Mesothelial cell of epicardium (in vitro differentiated cells): Measurements from ENCODE around the gene LRRC55. TPM values are rescaled to one million over a fixed set of nuclear protein-coding genes. Genes with fewer than 3 reads are reported as not detected.

ENCODE experiments used
- DNase-seq, 2 experiments: peaks; one replicate each; pipeline ENCODE4 v3.0.0; 2021; ENCODE audit warnings: low spot score in 2 of 2; ENCODE audit not compliant: unreplicated experiment in 2 of 2
- H3K27ac Mint-ChIP-seq: 2 replicates; pipeline ENCODE4 v1.8.0; 2021; ENCODE audit warnings: mixed read lengths
- H3K27me3 Mint-ChIP-seq: 2 replicates; pipeline ENCODE4 v1.8.0; 2021; ENCODE audit warnings: low read depth, mixed read lengths
- H3K36me3 Mint-ChIP-seq: 2 replicates; pipeline ENCODE4 v1.8.0; 2021; ENCODE audit warnings: mixed read lengths
- H3K4me1 Mint-ChIP-seq: 2 replicates; pipeline ENCODE4 v1.8.0; 2021; ENCODE audit warnings: mixed read lengths
- H3K4me3 Mint-ChIP-seq: 2 replicates; pipeline ENCODE4 v1.8.0; 2021; ENCODE audit warnings: mild to moderate bottlenecking, moderate library complexity, mixed read lengths
- H3K9me3 Mint-ChIP-seq: 2 replicates; pipeline ENCODE4 v1.8.0; 2021; ENCODE audit warnings: mixed read lengths
- total RNA-seq: library from RNA; stranded (reverse); gene quantifications from 3 replicates; pipeline ENCODE4 v1.2.1, GENCODE V29; 2021
- TF ChIP-seq, protein P1 (sequence below): fragments of 200-600 bp; sonication (generic); IDR thresholded peaks from one replicate; pipeline ENCODE4 v1.5.0; 2021; ENCODE audit warnings: antibody characterized with exemption; ENCODE audit not compliant: unreplicated experiment

Gene LRRC55
- total RNA-seq, 1 donor from 2014 or later: 13.2 TPM

DNA sequence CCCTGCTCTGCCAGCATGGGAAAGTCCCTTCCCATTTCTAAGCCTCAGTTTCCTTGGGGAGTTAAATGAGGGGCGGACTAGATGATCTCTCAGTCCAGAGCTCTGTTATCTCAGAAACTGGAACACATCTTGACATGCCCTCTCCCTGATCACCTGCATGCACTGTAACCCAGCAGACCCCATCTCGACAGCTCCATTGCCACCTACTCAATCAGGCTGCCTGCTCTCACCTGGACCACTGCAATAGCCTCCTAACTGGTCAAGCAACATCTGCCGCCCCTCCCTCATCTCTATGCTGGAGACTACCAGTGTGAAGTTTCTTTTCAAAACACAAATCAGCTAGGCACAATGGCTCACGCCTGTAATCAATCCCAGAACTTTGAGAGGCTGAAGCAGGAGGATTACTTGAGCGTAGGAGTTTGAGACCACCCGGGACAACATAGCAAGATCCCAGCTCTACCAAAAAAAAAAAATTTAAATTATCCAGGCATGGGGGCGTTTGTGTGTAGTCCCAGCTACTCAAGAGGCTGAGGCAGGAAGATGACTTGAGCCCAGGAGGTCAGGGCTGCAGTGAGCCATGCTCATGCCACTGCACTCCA, 22.2 kb downstream of the LRRC55 start:
- TF ChIP-seq, protein P1, sequence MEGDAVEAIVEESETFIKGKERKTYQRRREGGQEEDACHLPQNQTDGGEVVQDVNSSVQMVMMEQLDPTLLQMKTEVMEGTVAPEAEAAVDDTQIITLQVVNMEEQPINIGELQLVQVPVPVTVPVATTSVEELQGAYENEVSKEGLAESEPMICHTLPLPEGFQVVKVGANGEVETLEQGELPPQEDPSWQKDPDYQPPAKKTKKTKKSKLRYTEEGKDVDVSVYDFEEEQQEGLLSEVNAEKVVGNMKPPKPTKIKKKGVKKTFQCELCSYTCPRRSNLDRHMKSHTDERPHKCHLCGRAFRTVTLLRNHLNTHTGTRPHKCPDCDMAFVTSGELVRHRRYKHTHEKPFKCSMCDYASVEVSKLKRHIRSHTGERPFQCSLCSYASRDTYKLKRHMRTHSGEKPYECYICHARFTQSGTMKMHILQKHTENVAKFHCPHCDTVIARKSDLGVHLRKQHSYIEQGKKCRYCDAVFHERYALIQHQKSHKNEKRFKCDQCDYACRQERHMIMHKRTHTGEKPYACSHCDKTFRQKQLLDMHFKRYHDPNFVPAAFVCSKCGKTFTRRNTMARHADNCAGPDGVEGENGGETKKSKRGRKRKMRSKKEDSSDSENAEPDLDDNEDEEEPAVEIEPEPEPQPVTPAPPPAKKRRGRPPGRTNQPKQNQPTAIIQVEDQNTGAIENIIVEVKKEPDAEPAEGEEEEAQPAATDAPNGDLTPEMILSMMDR: no peak
- no peak for DNase-seq
- no peaks in the 10 kb centered on the region for H3K9me3 Mint-ChIP-seq
- H3K4me3 Mint-ChIP-seq: no peak overlapping the region
- H3K27ac Mint-ChIP-seq: no peak overlapping the region
- peaks cover 16% of the 10 kb centered on the region for H3K27me3 Mint-ChIP-seq
- H3K4me1 Mint-ChIP-seq: peaks cover 3% of the 10 kb centered on the region
- H3K36me3 Mint-ChIP-seq: no peaks in the 10 kb centered on the region

DNA sequence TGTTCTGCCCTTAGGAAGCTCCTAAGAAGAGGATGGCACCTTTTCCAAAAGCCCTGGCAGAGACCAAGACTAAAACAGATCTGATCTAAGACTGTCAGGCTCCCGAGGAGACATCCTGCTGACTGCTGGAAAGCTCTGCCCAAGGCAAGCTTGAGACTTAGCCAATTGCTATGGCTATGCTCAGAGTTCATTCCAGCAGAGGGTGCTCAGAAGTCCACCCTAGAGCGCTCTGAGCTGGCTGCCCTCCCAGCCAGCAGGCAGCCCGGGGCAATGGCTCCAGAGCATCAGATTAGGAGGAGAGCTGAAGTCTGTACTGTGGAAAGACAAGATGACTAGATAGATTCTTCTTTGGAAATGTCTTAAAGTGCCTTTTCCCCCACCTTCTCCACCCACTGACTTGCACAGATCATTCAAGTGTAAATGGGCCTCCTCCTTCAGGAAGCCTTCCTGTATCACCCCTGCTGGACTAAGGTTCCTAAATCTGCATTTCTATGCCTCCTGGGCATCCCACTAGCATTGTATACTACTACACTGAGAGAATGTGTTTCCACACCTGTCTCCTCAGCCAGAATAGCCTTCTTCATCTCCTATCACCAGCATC, 23.4 kb downstream of the LRRC55 start:
- Mint-ChIP-seq H3K4me1 (no peaks in the 10 kb centered on the region), H3K9me3 (no peaks in the 10 kb centered on the region), H3K27ac (no peak overlapping the region), H3K4me3 (no peak overlapping the region), H3K27me3 (peaks cover 16% of the 10 kb centered on the region), H3K36me3 (no peaks in the 10 kb centered on the region)
- no peak for DNase-seq
- TF ChIP-seq, protein P1: no peak

DNA sequence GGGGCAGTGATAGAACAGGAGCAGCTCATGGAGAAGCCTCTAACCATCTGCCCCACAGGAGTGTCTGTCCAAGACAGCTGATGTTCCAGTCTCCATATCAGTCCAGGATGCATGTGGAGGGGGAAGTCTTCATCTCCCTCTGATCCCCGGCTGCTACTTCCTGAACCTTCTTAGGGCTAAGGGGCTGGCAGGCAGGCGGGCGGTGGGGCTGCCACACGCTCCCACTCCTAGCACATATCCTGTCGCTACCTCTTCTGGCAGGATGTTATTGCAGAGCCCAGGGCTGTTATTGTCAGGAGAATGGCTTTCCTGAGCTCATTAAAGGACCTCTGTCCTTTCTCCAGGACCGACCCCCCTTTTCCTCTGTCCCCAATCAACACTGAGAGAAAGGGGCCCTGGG, 25.4 kb downstream of the LRRC55 start:
- H3K27ac Mint-ChIP-seq: no peak overlapping the region

DNA sequence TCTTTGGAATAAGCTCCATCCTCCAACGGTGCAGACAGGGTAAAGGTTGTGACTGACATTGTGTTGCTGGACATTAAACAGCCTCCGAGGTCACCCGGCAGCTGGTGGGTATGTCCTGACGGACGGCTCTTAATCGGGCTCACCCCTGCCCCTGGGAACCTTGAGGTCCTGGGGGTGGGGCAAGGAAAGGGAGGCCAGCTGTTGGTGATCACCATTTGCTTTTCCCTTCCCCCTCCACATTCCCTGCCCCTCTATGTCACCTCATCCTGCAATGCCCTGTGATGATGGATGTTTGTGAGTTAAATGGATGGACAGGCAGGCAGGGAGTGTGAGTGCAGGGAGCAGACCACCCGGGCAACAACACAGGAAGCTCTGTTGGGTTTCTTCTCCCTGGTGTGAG, 29.0 kb downstream of the LRRC55 start:
- Mint-ChIP-seq H3K36me3 (no peaks in the 10 kb centered on the region), H3K27ac (no peak overlapping the region), H3K27me3 (peaks cover 4% of the 10 kb centered on the region), H3K4me1 (peaks cover 8% of the 10 kb centered on the region), H3K9me3 (no peaks in the 10 kb centered on the region), H3K4me3 (no peak overlapping the region)
- TF ChIP-seq, protein P1: no peak
- no peak for DNase-seq

More for the DNA sequence above, 25.4 kb downstream of the LRRC55 start:
- TF ChIP-seq, protein P1: no peak
- Mint-ChIP-seq H3K4me3 (no peak overlapping the region), H3K9me3 (no peaks in the 10 kb centered on the region), H3K36me3 (no peaks in the 10 kb centered on the region), H3K27me3 (peaks cover 10% of the 10 kb centered on the region), H3K4me1 (peaks cover 7% of the 10 kb centered on the region)
- no peak for DNase-seq

DNA sequence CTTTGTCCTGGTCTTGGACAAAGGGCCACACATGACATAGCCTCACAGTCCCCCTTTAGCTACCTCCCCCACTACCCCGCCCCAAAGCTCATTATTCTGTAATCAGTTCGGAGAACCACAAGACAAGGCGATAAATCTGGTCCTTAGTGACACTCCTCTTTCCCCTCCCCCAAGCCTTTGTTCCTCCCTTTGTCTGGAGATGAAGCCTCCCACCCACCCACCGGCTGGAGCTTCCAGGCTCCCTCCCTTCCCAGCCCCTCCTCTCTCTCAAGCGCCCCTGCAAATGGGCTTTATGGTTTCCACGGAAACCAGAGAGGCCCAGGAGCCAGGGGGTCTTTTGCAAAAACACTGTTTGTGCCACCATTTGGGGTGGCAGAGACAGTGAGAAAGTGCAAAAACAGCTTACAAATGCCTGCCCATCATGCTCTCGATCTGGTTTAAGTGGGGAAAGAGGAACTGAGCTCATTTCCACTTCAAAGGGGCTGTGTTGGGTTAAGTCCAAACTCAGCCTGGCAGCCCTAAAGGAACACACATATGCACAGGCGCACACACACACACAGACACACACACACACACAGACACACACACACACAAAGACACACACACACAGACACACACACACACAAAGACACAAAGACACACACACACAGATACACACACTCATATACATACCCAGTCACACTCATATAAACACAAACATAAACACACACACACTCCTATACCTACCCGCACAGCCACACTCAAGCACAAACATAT, 31.8 kb downstream of the LRRC55 start:
- DNase-seq: no peak
- H3K4me1 Mint-ChIP-seq: peaks cover 13% of the 10 kb centered on the region
- no peaks in the 10 kb centered on the region for H3K36me3 Mint-ChIP-seq
- no peak overlapping the region for H3K4me3 Mint-ChIP-seq
- H3K27ac Mint-ChIP-seq: no peak overlapping the region
- H3K27me3 Mint-ChIP-seq: no peaks in the 10 kb centered on the region
- TF ChIP-seq, protein P1: no peak
- H3K9me3 Mint-ChIP-seq: no peaks in the 10 kb centered on the region
